ENCODE data around the gene DZIP1L.

DNA sequence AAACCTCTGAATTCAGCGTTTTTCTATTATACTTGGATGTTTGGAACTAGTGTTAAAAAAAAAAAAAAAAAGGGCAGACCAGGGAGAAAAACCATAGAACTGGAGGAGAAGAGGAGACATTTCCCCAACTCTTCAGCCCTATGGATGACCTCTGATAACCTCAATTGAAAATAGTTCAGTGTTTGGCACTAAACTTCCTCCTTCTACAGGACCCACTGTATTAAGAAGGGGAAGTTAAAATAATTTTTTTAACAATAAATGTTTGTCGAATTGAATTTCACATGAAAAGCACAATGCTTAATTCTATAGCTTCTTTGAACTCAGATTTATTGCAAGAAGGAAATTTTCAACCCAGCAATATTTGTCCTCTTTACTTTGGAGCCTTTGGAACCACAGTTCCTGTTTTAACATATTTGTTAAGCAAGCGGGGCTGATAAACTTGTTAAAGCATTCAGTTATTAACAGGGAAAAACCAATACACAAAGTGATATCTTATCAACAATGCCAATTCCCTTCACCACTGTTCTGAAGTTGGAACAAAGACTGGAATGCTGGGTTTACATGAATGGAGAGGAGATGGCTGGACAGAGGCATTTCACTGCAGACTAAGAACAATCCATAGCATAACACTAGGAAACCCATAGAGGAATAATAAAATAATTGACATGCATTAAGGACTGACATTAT, 19.9 kb upstream of the DZIP1L start:
- TF ChIP-seq CTCF (IDR thresholded peaks at IDR 0.05) (no peak), POLR2A (IDR thresholded peaks at IDR 0.05) (no peak)
